Measurements from ENCODE around the gene SOWAHA.

DNA sequence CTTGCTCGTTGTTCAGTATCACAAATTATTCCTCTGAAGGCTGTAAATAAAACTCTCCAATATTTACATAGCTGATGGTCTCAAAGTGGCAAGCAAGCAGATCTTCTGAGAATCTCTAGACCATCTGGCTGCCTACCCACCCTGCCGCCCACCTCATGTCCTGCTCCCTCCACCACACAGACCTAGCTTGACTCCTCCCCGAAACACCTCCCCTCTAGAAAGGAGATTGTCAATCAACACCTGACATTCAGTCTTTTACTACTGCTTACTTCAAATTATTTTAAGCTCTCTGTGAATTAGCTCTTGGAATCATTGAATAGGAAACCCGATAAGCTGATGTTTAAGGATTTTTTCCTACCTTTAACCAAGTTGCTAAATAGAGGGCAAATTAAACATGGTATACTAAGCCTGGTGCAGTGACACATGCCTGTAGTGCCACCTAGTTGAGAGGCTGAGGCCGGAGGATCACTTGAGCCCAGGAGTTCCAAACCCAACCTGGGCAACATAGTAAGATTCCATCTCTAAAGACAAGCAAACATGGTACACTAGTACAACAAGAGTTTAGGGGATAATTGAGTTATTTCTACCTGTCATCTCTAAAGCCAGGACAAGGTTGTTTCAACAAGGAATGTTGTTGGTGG is 10.9 kb upstream of the SOWAHA start:
- TF ChIP-seq EZH2 (IDR thresholded peaks at IDR 0.05; ENCODE audit: insufficient read depth, poor library complexity, severe bottlenecking) (no peak), EZH2phosphoT487 (IDR thresholded peaks at IDR 0.05; ENCODE audit: insufficient read depth, low read depth) (no peak)

Data from GM23248 (cell line).